ENCODE measurements around the gene L3MBTL1.
"Not testable (repeated sequence)": the region's sequence is repeated elsewhere in the genome, so short reads cannot be mapped to it uniquely, and the experiment has no call there.

The L3MBTL1 gene

DNA sequence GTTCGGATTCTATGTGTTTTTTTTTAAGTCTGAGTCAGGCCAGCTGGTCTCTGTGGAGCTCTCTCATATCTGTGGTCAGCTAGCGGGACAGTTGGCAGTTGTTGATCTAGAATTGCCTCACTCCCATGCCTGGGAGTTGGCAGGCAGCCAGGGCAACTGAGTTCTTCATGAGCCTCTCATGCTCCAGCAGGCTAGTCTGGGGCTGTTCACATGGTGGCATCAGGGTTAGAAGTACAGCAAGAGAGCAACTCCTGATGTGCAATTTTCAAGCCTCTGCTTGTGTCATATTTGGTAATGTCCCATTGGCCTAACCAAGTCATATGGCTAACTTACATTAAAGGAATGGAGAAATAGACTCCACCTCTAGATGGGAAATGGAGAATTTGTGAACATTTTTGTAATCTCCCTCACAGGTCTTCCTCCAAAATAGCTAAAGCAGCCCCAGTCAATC is 76.5 kb downstream of the L3MBTL1 start:
- H3K4me3 ChIP-seq (replicated peaks; ENCODE audit: low read depth, low read length) = no peak overlapping the region
- TF ChIP-seq, protein P1, sequence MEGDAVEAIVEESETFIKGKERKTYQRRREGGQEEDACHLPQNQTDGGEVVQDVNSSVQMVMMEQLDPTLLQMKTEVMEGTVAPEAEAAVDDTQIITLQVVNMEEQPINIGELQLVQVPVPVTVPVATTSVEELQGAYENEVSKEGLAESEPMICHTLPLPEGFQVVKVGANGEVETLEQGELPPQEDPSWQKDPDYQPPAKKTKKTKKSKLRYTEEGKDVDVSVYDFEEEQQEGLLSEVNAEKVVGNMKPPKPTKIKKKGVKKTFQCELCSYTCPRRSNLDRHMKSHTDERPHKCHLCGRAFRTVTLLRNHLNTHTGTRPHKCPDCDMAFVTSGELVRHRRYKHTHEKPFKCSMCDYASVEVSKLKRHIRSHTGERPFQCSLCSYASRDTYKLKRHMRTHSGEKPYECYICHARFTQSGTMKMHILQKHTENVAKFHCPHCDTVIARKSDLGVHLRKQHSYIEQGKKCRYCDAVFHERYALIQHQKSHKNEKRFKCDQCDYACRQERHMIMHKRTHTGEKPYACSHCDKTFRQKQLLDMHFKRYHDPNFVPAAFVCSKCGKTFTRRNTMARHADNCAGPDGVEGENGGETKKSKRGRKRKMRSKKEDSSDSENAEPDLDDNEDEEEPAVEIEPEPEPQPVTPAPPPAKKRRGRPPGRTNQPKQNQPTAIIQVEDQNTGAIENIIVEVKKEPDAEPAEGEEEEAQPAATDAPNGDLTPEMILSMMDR (IDR thresholded peaks at IDR 0.05; ENCODE audit: low read depth, low read length, missing control alignments) = no peak
- DNase-seq (ENCODE audit: extremely low read depth, low read depth) = peak; percentile 51

DNA sequence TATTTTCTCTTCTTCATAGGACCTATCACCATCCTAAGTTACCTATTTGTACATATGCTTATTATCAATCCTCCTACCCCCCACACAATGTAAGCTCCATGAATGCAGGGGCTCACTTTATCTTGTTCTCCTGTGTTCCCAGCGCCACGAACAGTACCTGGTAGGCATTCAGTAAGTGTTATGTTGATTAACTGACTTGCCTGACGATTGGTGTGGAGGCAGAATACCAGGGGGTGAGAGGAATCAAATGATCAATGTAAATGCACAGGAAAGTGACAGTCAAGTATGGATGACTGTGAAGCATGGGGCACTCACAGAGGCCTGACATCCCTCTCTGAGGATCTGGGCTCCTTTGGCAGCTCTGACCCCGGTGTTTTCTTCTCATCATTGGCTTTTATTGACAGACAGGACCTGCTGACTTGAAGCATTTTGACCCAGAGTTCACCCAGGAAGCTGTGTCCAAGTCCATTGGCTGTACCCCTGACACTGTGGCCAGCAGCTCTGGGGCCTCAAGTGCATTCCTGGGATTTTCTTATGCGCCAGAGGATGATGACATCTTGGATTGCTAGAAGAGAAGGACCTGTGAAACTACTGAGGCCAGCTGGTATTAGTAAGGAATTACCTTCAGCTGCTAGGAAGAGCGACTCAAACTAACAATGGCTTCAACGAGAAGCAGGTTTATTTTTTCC is 77.1 kb downstream of the L3MBTL1 start:
- H3K4me3 ChIP-seq (replicated peaks; ENCODE audit: low read depth, low read length) = no peak overlapping the region
- DNase-seq (ENCODE audit: extremely low read depth, low read depth) = no peak
- TF ChIP-seq, protein P1 (IDR thresholded peaks at IDR 0.05; ENCODE audit: low read depth, low read length, missing control alignments) = no peak

DNA sequence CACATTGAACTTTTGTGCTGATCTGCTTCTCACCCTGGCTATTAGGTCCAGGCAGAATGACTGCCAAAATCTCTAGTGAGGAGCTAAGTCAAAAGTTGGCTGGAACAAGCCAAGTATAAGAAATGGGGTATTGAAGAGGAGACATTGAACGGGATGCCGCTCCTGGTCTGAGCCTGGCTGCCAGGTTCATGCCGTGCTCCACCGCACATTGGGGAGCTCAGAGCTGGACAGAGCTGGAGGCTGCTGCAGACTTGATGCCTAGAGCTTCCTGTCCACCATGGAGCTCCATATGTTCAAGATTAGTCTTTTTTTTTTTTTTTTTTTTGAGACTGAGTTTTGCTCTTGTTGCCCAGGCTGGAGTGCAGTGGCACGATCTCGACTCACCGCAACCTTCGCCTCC is 79.1 kb downstream of the L3MBTL1 start:
- TF ChIP-seq, protein P1 (IDR thresholded peaks at IDR 0.05; ENCODE audit: low read depth, low read length, missing control alignments) = no peak
- H3K4me3 ChIP-seq (replicated peaks; ENCODE audit: low read depth, low read length) = no peak overlapping the region
- DNase-seq (ENCODE audit: extremely low read depth, low read depth) = no peak

DNA sequence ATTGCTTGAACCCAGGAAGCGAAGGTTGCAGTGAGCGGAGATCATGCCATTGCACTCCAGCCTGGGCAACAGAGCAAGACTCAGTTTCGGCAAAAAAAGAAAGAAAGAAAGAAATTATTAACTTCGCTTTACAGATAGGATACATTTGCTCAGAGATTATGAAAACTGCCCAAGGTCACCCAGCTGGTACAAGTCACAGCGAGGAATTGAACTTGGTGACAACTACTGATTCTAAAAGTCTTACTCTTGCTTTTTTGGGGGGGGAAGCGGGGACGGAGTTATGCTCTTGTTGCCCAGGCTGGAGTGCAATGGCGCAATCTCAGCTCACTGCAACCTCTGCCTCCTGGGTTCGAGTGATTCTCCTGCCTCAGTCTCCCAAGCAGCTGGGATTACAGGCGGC is 81.0 kb downstream of the L3MBTL1 start:
- not testable (repeated sequence) for DNase-seq (ENCODE audit: extremely low read depth, low read depth)

DNA sequence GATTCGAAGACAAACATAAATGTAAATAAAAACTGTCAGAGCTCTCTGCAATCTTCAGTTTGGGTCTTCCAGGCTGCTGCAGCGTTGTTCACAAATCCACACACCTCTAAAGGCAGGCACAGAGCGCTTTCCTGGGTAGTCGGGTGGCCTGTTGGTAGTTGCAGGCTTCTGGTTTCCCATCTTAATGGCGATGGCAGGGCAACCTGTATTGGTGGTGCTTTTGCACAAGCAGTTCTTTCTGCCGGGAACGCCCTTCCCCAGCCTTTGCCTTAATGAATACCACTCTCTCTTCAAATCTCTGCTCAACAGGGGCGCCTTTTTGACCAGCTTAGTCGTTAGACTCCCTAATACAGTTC is 82.5 kb downstream of the L3MBTL1 start:
- TF ChIP-seq, protein P1 (IDR thresholded peaks at IDR 0.05; ENCODE audit: low read depth, low read length, missing control alignments) = no peak
- DNase-seq (ENCODE audit: extremely low read depth, low read depth) = no peak
- peak overlapping the region; percentile 87 for H3K4me3 ChIP-seq (replicated peaks; ENCODE audit: low read depth, low read length)

More for the DNA sequence above, 81.0 kb downstream of the L3MBTL1 start:
- H3K4me3 ChIP-seq (replicated peaks; ENCODE audit: low read depth, low read length) = not testable (repeated sequence)

DNA sequence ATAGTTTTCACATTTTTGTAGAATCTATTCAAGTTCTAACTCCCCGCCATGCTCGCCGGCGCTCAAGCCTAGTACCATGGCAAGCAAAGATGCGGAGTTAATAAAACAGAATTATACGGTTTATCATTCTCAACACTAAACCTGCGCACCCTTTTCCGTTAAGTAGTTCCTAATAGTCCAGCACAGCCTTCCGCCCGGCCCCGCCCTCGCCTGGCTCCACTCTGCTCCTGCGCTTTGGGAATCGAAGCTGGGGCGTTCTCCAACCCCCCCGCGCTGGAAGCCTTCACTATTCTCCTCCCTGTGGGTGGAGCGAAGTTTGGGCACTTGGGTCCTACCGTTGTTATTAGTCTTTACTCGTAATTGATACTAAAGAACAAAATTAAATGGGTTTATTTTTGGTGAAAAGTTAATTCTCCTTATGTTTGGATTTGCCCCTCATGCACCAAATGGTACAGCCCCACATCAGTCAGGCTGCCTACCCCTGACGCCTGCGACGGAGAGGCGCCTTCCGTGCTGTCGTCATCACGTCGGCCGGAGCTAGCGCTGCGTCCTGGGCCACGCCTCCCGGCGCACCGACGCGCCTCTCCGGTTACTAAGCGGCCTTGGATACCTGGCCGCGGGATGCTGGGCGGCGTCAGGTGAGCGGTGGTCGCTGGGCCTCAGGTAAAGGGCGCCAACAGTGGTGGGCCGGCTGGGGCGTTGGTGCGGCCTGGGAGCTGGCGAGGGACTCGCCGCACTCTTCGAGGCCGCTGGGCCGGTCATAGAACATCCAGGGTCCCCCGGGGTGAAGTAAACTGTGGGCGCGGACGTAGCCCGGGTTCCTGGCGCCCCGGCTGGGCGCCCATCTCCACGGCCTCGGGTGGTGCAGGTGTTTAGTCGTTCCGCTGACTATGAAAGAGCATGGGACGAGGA is 83.2 kb downstream of the L3MBTL1 start, which contains the start of gene IFT52:
Gene IFT52, plus strand, starts transcription at position 546 of the 912 bp plus-strand sequence. CDS start 3,762 bp downstream, outside the sequence.
- TF ChIP-seq, protein P1 (IDR thresholded peaks at IDR 0.05; ENCODE audit: low read depth, low read length, missing control alignments) = no peak
- peak within 1 kb of the TSS; percentile 87 for H3K4me3 ChIP-seq (replicated peaks; ENCODE audit: low read depth, low read length)
- DNase-seq (ENCODE audit: extremely low read depth, low read depth) = peak; percentile 64

Measured in HFF-Myc (cell line).